Caco-2 (cell line): Measurements from ENCODE around the gene ZNF155. TPM values are rescaled to one million over a fixed set of nuclear protein-coding genes. Genes with fewer than 3 reads are reported as not detected.

ENCODE experiments used
- BruUV-seq: library from RNA; stranded (reverse); fragments of 400-500 nt; replicated peaks from 2 replicates; lab custom pipeline; 2021; lab: Mats Ljungman, UMichigan
- CTCF ChIA-PET: fragments of 300-600 bp; sonication (Branson Sonifier 250); formaldehyde crosslinking; loops from one replicate; lab custom pipeline; 2022; ENCODE audit warnings: antibody characterized with exemption; lab: Charles Lee
- POLR2A ChIA-PET: fragments of 300-600 bp; sonication (Branson Sonifier 250); formaldehyde crosslinking; loops from one replicate; lab custom pipeline; 2022; ENCODE audit warnings: antibody characterized with exemption; lab: Charles Lee
- DNase-seq, 2 experiments: peaks; one replicate each; pipeline versions ENCODE4 v3.0.0 to v3.0.0-alpha.2; 2020 to 2022
- H3K27me3 ChIP-seq: replicated peaks from 2 replicates; pipeline ENCODE4 v1.6.0; 2011; ENCODE audit warnings: low read length; ENCODE audit not compliant: control insufficient read depth, insufficient read depth
- H3K36me3 ChIP-seq: 2 replicates; pipeline ENCODE4 v1.5.1; 2011; ENCODE audit warnings: low read length; ENCODE audit not compliant: control insufficient read depth, insufficient read depth
- H3K4me1 ChIP-seq: fragments of 250-450 bp; sonication (Bioruptor Pico); 2 replicates; pipeline ENCODE4 v1.5.1; 2020; ENCODE audit warnings: mild to moderate bottlenecking
- H3K4me3 ChIP-seq: 2 replicates; pipeline ENCODE4 v1.5.1; 2011; ENCODE audit warnings: low read depth, mild to moderate bottlenecking, control low read depth, low read length
- H3K9me3 ChIP-seq: fragments of 250-450 bp; sonication (Bioruptor Pico); 2 replicates; pipeline ENCODE4 v1.5.1; 2020; ENCODE audit warnings: mild to moderate bottlenecking, moderate library complexity
- H3K27ac Mint-ChIP-seq: one replicate; pipeline ENCODE4 v1.8.0; 2022; ENCODE audit warnings: mixed read lengths; ENCODE audit not compliant: unreplicated experiment
- H3K27me3 Mint-ChIP-seq: one replicate; pipeline ENCODE4 v1.8.0; 2022; ENCODE audit warnings: mixed read lengths; ENCODE audit not compliant: insufficient read depth, unreplicated experiment
- H3K36me3 Mint-ChIP-seq: one replicate; pipeline ENCODE4 v1.8.0; 2022; ENCODE audit warnings: mild to moderate bottlenecking, mixed read lengths; ENCODE audit not compliant: insufficient read depth, unreplicated experiment
- H3K4me1 Mint-ChIP-seq: one replicate; pipeline ENCODE4 v1.8.0; 2022; ENCODE audit warnings: low read depth, mixed read lengths; ENCODE audit not compliant: unreplicated experiment
- H3K4me3 Mint-ChIP-seq: one replicate; pipeline ENCODE4 v1.8.0; 2022; ENCODE audit warnings: mild to moderate bottlenecking, moderate library complexity, mixed read lengths; ENCODE audit not compliant: unreplicated experiment
- H3K9me3 Mint-ChIP-seq: one replicate; pipeline ENCODE4 v1.8.0; 2022; ENCODE audit warnings: mixed read lengths; ENCODE audit not compliant: unreplicated experiment
- CTCF ChIP-seq, 2 experiments: fragments of 200-600 bp in 1 of 2; IDR thresholded peaks; 1 replicate in 1 of 2; 2 replicates in 1 of 2; pipeline versions ENCODE4 v1.5.1 to v1.8.0; 2011 to 2022; ENCODE audit warnings: antibody characterized with exemption in 1 of 2, control low read depth in 1 of 2, inconsistent platforms in 1 of 2, low read depth in 1 of 2, low read length in 1 of 2, mild to moderate bottlenecking in 1 of 2, moderate library complexity in 1 of 2; ENCODE audit not compliant: insufficient read depth in 1 of 2, severe bottlenecking in 1 of 2, unreplicated experiment in 1 of 2
- intact Hi-C: fragments of 100-400 bp; cut with micrococcal nuclease; formaldehyde crosslinking; loops from one replicate; pipeline ENCODE4 v1.10.0; 2022; ENCODE audit not compliant: unreplicated experiment
- total RNA-seq: library from RNA; stranded (reverse); gene quantifications from 2 replicates; pipeline ENCODE4 v1.2.3, GENCODE V29; 2022

The ZNF155 gene
- total RNA-seq, 1 experiment from 2014 or later: 9.4 TPM

DNA sequence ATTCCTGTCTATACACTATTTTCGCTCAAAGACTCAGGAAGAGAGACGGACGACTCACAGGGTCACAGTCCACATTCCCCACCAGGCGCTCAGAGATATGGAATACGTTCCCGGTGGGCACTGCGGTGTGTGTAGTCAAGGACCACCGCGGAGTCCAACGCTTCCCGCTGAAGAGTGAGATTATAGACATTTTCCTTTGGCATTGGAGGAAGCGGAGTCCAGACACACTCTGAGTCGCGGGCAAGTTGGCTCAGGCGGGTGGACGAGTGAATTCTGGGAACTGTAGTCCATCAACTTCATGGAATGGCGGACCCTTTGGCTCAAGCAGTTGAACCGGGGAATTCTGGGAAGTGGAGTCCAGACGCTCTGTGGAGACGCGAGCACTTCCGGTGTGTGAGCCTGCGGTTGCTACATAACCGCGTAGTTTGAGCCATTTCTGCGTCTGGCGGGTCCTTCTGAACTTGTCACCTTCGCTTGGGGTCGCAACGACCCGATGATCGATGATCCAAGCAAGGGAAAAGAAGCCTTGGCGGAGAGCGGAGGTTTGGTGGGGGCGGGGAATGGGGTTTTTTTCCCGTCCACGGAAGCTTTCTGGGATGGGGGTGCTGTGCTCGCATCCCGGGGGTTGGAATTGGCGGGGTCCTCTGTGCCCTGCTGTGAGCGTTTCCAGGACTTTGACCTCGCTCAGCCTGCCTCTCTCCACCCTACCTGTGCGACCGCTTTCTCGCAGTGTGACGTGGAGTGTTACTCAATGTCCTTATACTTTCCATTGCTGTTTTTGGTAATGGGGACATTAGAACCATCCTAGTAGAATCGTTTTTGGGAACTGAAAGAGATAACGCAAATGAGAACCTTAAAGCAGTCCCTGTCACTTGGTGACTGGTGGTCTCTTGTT lies 18.8 kb downstream of the ZNF155 start, which contains the start of gene ZNF230:
ZNF230 (plus strand) TSS at position 392 of the 895 bp plus-strand sequence. CDS start 4,122 bp downstream, outside the sequence.
- no peak for TF ChIP-seq CTCF (IDR thresholded peaks at IDR 0.05; ENCODE audit: insufficient read depth in 1 of 2, low read depth in 1 of 2, low read length in 1 of 2, severe bottlenecking in 1 of 2, unreplicated experiment in 1 of 2)
- Mint-ChIP-seq H3K4me3 (peak within 1 kb of the TSS; percentile 89), H3K27me3 (no peaks in the 10 kb centered on the region), H3K36me3 (peaks cover 16% of the 10 kb centered on the region), H3K4me1 (peaks cover 15% of the 10 kb centered on the region), H3K27ac (peak within 1 kb of the TSS; percentile 91), H3K9me3 (peaks cover 24% of the 10 kb centered on the region)
- H3K27me3 ChIP-seq: no peaks in the 10 kb centered on the region
- POLR2A ChIA-PET: interaction anchor here (0.6 kb wide), 2 partner anchors 18 to 21 kb away, joined by 3 read pairs; no protein-coding TSS in a partner anchor
- no peaks in the 10 kb centered on the region; the same call in 1 of the 2 replicates for H3K4me1 ChIP-seq
- peak within 1 kb of the TSS; percentile 50 for H3K4me3 ChIP-seq
- intact Hi-C loops: loop anchor here (1.0 to 2.0 kb wide), 7 partner anchors 19 to 110 kb away; partner anchors contain the start of genes ZNF155, ZNF221, ZNF222 and ZNF225
- no peaks in the 10 kb centered on the region; the same call in 1 of the 2 replicates for H3K9me3 ChIP-seq
- peak; percentile 93 to 95 for DNase-seq
- CTCF ChIA-PET: interaction anchor here (0.8 kb wide), 1 partner anchor 49 kb away, joined by 3 read pairs; the partner anchor contains the start of gene ZNF223
- no peaks in the 10 kb centered on the region for H3K36me3 ChIP-seq
- TSS peak; percentile 79 for BruUV-seq

DNA sequence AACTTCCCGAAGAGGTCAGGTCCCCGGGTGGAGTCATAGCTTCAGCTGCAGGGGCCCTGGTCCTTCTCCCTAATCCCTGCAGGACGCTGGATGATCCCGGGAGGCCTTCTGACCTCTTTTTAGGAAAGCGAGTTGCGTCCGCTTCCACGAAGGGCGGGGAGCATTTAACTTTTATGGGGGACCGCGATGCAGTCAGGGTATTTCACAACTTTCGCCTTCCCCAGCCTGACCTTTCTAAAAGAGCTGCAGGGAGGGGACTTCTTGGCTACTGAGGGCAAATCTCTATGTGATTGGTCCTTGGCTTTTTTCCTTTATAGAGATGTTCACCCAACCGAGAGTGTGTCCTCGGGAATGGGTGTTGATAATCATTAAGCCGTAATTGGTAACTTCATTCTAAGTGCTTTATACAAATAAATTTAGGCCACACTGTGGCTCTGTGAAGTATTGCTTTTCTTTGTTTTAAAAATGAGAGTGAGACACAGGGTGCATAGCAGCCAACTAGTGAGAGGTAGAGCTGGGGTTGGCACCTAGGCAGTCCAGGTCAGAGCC lies 19.5 kb downstream of the ZNF155 start:
- Histone ChIP-seq H3K4me3 (peak overlapping the region; percentile 50), H3K9me3 (no peaks in the 10 kb centered on the region; the same call in 1 of the 2 replicates), H3K27me3 (no peaks in the 10 kb centered on the region), H3K36me3 (no peaks in the 10 kb centered on the region), H3K4me1 (no peaks in the 10 kb centered on the region; the same call in 1 of the 2 replicates)
- no peak for TF ChIP-seq CTCF (IDR thresholded peaks at IDR 0.05; ENCODE audit: insufficient read depth in 1 of 2, low read depth in 1 of 2, low read length in 1 of 2, severe bottlenecking in 1 of 2, unreplicated experiment in 1 of 2)
- BruUV-seq: no TSS peak
- intact Hi-C loops: loop anchor here (1.0 to 2.0 kb wide), 3 partner anchors 22 to 110 kb away; partner anchors contain the start of genes ZNF222, ZNF225 and ZNF45
- peak overlapping the region; percentile 89 for H3K4me3 Mint-ChIP-seq
- POLR2A ChIA-PET: interaction anchor here (0.6 to 0.8 kb wide), 4 partner anchors 19 to 204 kb away, joined by 3 to 5 read pairs (median 4); partner anchors contain the start of gene ZNF223
- peaks cover 15% of the 10 kb centered on the region for H3K4me1 Mint-ChIP-seq
- DNase-seq: peak in 1 of 2 experiments; percentile 26
- CTCF ChIA-PET: interaction anchor here (0.8 kb wide), 1 partner anchor 48 kb away, joined by 3 read pairs; the partner anchor contains the start of gene ZNF223
- no peaks in the 10 kb centered on the region for H3K27me3 Mint-ChIP-seq
- peaks cover 16% of the 10 kb centered on the region for H3K36me3 Mint-ChIP-seq
- H3K9me3 Mint-ChIP-seq: peaks cover 24% of the 10 kb centered on the region
- H3K27ac Mint-ChIP-seq: peak overlapping the region; percentile 91

- peaks cover 15% of the 10 kb centered on the region for H3K4me1 Mint-ChIP-seq
- no peak overlapping the region for H3K27ac Mint-ChIP-seq
- Histone ChIP-seq H3K27me3 (no peaks in the 10 kb centered on the region), H3K4me3 (no peak overlapping the region), H3K4me1 (no peaks in the 10 kb centered on the region; the same call in 1 of the 2 replicates), H3K36me3 (peaks cover 10% of the 10 kb centered on the region), H3K9me3 (peaks cover 12% of the 10 kb centered on the region)
- BruUV-seq: no TSS peak
- DNase-seq: no peak
- no peaks in the 10 kb centered on the region for H3K27me3 Mint-ChIP-seq
- H3K36me3 Mint-ChIP-seq: peaks cover 30% of the 10 kb centered on the region
- peaks cover 37% of the 10 kb centered on the region for H3K9me3 Mint-ChIP-seq
- no peak for TF ChIP-seq CTCF (IDR thresholded peaks at IDR 0.05; ENCODE audit: insufficient read depth in 1 of 2, low read depth in 1 of 2, low read length in 1 of 2, severe bottlenecking in 1 of 2, unreplicated experiment in 1 of 2)
- no peak overlapping the region for H3K4me3 Mint-ChIP-seq
- intact Hi-C loops: no loop called here
- CTCF ChIA-PET: no interaction called here
- POLR2A ChIA-PET: no interaction called here
These were observed 22.0 kb downstream of the ZNF155 start for GRCh38 chr19:44005973-44006372.
